GM10266 (cell line): Measurements from ENCODE around the gene C2CD4A.

Experiments used
- DNase-seq: peaks from one replicate; pipeline ENCODE4 v3.0.0; 2012; ENCODE audit errors: extremely low spot score
- TF ChIP-seq, protein P1 (sequence below): IDR thresholded peaks from 2 replicates; pipeline ENCODE4 v1.5.1; 2012; ENCODE audit warnings: mild to moderate bottlenecking, low read depth; ENCODE audit not compliant: control insufficient read depth, insufficient read depth; ENCODE audit errors: missing control alignments

Gene C2CD4A

DNA sequence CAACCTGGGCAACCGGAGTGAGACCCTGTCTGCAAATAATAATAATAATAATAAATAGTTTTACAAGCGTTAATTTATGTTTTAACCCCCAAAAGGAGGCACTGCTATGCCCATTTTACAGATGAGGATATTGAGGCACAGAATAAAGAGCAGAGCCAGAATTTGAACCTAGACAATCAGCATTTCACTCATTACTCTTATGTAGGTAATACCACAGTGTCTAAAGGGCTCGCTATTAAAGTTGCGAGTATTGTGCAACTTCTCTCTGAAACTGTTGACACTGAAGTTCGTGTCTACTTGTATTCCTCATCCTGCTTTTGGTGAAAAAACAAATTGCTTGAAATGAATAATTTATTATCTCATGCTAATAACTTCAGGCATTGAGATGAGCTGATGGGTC, 2.8 kb downstream of the C2CD4A start:
- no peak for DNase-seq
- TF ChIP-seq, protein P1, sequence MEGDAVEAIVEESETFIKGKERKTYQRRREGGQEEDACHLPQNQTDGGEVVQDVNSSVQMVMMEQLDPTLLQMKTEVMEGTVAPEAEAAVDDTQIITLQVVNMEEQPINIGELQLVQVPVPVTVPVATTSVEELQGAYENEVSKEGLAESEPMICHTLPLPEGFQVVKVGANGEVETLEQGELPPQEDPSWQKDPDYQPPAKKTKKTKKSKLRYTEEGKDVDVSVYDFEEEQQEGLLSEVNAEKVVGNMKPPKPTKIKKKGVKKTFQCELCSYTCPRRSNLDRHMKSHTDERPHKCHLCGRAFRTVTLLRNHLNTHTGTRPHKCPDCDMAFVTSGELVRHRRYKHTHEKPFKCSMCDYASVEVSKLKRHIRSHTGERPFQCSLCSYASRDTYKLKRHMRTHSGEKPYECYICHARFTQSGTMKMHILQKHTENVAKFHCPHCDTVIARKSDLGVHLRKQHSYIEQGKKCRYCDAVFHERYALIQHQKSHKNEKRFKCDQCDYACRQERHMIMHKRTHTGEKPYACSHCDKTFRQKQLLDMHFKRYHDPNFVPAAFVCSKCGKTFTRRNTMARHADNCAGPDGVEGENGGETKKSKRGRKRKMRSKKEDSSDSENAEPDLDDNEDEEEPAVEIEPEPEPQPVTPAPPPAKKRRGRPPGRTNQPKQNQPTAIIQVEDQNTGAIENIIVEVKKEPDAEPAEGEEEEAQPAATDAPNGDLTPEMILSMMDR, result no peak

DNA sequence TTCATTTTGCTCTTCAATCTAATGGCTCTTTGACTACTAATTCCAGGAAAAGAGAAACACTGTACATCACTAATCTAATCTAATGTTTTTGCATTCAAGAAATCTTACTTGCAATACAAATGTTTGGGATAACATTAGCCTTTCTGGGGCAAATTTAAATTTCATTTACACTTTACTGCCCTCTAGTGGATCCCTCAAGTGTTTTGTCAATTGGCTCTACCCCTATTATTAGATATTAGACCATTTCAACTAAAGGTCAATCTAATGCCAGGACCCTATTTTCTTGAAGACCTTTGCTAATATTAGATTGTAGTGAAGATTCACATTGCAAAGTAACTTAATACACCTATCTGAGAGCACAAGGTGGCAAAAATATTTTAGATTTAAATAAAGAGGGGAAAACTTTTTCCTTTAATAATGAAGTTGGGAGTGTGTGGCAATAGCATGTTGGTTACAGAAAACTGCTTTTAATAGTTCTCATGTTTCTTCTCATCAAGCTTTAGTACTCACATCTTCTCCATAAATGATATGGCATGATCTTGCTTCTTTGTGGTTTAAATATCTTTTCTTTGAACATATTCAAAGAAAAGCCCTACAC, 5.0 kb downstream of the C2CD4A start:
- TF ChIP-seq, protein P1, result peak; percentile 61
- DNase-seq, result peak; percentile 45

DNA sequence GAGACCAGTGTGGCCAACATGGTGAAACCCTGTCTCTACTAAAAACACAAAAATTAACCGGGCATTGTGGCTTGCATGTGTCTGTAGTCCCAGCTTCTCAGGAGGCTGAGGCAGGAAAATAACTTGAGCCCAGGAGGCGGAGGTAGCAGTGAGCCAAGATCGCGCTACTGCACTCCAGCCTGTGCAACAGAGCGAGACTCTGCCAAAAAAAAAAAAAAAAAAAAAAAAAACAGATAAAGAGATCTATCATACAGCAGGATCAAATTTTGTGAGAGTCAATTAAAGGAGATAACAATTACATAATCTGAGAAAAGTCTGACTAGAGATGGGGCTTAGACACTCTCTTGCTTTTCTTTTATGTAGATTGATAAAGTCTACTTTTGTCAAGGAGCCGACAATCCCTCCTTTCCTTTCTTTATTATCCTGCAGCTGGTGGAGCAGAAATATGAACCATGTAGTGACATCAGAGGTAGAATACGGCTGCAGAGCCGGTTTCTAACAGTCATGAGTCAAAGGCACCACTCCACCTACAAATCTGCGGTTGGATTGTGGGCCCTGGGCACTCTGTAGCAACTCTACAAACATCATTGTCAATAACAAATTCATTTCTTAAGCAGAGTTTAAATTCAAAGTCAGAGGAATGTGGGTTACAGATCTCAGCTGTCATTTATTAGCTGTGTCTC, 9.0 kb downstream of the C2CD4A start:
- no peak for DNase-seq
- TF ChIP-seq, protein P1, result no peak

DNA sequence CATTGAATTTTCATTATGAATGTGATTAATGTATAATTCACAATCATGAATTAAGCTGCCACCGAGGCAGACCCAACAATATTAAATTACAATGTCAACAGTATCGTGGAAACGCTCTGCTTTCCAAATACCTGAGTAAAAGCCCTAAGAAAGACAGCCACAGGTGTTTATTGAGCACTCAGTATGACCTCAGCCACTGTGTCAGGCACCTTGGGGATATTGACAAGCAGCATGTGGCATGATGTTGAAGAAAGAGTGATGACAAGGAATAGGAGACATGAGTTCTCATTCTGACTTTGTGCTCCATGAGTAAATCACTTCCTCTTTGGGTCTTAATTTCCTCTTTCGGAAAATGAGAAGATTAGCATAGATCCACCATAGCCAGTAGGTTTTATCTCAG, 12.8 kb downstream of the C2CD4A start:
- no peak for DNase-seq
- TF ChIP-seq, protein P1, result no peak

DNA sequence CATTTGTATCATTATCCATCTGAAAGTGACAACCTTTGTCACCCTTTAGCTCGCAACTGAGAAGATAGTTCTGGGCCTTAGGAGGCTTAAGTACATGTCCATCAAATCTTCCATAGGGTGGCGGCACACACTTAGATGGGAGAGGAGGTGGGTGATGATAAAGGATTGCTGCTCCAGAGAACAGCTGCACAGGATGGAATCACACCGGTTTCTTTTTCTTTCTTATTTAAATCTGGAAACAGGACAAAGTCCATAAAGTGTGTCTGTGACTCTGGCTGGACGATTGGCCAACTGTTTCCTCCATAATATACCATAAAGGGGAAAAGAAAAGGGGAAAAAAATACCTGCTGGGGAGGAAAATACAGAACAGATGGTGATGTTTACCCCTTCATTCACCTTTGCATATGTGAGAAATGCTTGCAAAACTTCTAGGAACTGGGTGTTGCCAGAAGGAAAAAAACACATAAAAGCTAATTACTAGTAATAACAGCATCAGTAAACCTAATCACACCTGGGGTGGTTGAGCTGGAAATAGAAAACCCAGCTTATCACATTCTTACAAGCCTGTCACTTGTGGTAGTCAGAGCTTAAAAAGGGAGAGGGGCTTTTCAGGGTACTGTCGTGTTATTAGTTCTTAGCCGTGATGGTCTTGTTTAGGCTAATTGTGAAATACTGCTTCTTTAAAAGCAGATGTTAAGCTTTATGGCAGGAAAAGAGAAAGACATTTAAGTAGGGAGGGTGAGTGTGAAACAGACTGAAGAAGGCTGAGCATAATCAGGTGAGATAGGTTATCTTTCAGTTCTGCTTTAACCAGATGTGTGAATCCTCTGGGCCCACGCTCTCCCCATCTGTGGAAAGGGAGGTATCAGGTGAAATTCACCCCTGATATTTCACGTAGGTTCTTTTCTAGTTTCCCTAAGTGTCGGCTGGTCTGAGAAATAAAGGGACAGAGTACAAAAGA, 16.7 kb downstream of the C2CD4A start:
- DNase-seq, result no peak

DNA sequence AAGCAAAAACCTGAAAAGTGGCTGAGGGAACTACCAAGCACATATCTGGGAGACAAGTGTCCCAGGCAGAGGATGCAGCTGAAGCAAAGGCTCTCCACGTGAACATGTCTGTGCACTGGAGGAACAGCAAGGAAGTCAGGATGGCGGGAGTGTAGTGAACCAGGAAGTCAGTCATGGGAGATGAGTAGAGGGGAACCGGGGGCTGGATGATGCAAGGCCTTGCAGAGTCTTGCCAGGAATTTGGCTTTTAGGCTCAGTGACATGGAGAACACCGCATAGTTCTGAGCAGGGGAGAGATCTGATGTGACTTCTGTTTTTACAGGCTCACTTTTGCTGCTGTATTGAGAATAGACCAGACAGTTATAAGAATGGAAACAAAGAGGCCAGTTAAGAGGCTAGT, 19.0 kb downstream of the C2CD4A start:
- TF ChIP-seq, protein P1, result no peak
- no peak for DNase-seq

More for the DNA sequence above, 16.7 kb downstream of the C2CD4A start:
- TF ChIP-seq, protein P1, result no peak
